Stimulated activated CD8-positive, alpha-beta memory T cell treated with anti-CD3 and anti-CD28 coated beads, Interleukin-15, amount 100 ng/mL, for 1 hour (primary cell): ENCODE measurements around the gene ZNF502.
A peak's percentile ranks its signal among the peaks of the same experiment; 100 is the strongest.
"Not testable (repeated sequence)": the region's sequence is repeated elsewhere in the genome, so short reads cannot be mapped to it uniquely, and the experiment has no call there.

ENCODE experiments used
- DNase-seq: peaks from one replicate; pipeline ENCODE4 v3.0.0-alpha.2; 2020; ENCODE audit warnings: low read depth

Gene ZNF502

DNA sequence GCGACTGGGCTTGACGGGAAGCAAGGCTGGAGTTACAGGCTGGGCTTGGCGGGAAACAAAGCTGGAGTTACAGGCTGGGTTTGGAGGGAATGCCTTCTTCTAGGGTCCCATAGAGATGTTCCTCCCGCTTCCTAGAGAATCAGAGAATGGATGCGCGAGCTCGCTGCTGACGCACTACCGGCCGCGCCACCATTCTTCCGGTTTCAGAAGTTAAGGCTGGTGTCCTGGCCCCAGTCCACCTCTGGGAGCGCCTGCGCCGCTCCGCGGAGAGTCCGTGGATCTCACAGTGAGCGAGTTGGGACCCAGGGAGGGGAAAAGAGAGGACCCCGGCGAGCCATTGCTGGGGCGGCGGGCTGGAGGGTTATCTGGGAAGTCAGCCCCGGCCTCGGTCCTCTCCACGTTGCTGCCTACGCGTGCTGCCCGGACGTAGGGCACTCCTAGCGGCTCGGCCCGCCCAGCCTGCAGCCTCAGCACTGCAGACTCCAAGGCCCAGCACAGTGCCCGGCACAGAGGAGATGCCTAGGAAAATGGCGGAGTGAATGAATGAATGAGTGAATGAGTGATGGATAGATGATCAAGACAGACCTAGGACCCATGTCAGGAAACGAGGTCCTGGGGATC is at the start of gene ZNF502:
Gene ZNF502 (plus strand): TSS at position 206 of the 621 bp plus-strand sequence. CDS start 7,602 bp downstream, outside the sequence.
- DNase-seq = peak; percentile 24

DNA sequence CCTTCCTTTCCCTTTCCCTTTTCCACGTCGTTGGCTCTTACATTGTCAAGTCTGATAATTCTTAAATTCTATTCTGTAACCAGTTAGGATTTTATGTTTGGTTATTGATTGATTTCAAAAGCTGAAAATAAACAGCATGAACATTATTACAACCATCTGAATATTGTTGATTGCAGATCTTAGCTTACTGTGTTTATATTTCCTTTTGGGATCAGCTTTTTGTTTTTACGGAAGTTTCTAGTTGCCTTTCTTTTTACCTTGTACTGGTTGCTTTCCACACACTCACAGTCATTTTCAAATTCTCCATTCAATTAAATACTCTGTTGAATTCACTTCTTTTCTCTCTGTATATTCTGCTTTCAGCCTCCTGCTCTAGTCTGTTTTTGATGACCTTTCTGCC is 47.3 kb upstream of the ZNF502 start:
- DNase-seq = no peak

- DNase-seq = no peak
These were observed 46.1 kb upstream of the ZNF502 start for GRCh38 chr3:44666346-44666745.

GRCh38 chr3:44669760-44670159 is 42.7 kb upstream of the ZNF502 start:
- DNase-seq = no peak

- not testable (repeated sequence) for DNase-seq
These were observed 39.0 kb upstream of the ZNF502 start for GRCh38 chr3:44673466-44673865.

GRCh38 chr3:44674211-44674610 is 38.2 kb upstream of the ZNF502 start:
- no peak for DNase-seq

DNA sequence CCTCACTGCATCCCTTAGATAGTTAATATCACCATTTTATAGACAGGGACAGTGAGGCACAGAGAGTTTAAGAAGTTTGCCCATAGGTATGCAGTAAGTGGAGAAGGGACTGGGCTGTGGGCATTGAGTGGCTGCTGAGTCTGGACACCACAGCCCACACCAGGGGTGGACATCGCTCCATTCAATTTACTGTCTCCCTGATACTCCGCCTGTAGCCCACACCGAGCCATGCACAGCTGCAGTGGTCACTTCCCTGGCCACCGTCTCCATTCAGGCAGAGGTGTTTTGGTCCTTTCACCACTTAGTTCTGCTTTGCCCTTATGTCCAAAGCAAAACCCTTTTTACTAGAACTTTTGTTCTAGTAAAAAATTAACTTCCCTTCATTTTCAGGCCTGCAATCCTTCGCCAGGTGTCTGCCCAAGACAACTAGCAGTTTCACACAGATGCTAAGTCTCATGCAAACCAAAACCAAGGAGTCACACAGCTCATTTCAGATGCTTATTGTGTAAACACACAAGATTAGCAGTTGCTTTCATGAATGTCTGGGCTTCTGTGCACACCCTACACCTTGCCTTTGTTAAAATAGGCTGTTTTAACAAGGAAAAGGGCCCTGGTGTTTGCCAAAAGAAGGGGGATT is 33.9 kb upstream of the ZNF502 start:
- no peak for DNase-seq

GRCh38 chr3:44680921-44681455 is 31.5 kb upstream of the ZNF502 start:
- DNase-seq = no peak

DNA sequence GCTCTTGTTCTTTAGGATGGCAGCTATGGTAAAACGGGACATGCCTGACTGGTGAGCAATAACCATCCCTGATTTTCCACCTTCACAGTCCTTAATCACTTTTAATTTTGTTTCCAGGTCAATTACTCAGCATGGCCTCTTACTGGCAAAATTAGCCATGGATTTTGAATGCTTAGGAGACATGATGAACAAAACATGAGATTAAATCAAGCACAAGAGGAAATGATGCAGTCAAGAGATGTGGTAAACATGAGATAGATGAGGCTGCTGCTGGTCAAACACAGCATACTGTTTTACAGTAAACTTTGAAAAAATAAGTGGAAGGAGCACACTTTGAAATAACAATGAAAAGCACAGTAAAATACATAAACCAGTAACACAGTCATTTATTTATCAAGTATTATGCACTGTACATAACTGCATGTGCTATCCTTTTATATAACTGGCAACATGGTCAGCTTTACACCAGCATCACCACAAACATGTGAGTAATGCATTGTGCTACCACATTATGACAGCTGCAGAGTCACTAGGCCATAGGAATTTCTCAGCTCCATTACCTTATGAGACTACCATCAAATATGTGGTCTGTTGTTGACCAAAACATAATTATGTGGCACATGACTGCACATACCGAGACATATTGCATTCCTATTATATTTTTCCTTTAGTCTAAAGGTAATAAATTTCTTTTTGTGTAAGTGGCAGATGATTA is 30.1 kb upstream of the ZNF502 start:
- DNase-seq = no peak

DNA sequence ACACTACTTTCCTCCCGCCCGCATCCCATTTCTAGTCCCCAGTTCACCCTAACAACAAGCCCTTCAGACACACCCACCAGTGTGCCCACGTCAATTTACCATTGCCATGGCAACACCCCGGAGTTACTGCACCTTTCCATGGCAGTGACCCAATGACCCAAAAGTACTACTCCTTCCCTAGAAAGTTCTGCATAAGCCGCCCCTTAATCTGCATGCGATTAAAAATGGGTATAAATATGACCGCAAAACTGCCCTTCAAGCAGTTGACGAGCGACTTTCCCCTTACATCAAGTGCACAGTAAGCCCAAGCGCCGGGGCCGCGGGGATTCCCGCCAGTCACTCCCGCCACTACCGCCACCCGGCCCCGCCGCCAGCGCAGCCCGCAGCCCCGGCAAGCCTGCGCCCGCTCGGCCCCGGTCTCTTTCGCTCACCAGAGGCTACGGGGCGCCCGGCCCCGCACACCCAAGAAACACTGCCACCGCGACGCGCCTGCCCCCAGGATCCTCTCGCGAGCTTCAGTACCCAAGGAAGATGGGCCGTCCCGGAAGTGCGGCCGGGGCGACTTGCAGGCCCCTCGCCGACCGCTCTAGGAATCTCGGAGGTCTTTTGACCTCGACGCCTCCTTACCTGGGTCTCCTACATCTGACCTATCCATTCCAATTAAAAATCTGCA is 27.2 kb upstream of the ZNF502 start:
- DNase-seq = peak; percentile 22

DNA sequence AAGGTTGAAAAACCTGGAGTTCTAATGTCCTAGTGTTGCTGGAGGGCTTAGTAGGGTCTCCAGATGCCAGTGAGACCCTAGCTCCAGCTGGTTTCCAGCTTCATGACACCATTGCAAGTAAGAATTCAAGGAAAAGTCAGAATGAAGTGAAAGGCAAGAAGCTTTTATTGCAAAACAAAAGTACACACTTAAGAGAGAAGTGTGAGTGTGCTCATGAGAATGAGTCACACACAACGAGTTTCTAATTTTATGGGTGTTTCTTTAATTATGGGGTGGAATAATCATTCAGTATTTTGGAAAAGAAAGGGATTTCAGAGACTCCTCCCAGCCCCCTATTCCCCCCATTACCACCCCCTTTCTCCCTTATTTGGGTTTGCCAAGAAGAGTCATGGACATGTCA is 24.6 kb upstream of the ZNF502 start:
- DNase-seq = no peak

DNA sequence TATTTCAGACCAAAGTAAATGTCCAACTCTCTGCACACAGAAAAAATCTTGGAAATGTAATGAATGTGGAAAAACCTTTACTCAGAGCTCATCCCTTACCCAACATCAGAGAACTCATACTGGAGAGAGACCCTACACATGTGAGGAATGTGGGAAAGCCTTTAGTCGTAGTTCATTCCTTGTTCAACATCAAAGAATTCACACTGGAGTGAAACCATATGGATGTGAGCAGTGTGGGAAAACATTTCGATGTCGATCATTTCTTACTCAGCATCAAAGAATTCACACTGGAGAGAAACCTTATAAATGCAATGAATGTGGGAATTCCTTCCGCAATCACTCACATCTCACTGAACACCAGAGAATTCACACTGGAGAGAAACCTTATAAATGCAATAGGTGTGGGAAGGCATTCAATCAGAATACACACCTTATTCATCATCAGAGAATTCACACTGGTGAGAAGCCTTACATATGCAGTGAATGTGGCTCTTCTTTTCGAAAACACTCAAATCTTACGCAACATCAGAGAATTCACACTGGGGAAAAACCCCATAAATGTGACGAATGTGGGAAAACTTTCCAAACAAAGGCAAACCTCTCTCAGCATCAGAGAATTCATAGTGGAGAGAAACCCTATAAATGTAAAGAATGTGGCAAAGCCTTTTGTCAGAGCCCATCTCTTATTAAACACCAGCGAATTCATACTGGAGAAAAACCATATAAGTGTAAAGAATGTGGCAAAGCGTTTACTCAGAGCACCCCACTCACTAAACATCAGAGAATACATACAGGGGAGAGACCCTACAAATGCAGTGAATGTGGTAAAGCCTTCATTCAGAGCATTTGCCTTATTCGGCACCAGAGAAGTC is 9.0 kb downstream of the ZNF502 start:
- no peak for DNase-seq

DNA sequence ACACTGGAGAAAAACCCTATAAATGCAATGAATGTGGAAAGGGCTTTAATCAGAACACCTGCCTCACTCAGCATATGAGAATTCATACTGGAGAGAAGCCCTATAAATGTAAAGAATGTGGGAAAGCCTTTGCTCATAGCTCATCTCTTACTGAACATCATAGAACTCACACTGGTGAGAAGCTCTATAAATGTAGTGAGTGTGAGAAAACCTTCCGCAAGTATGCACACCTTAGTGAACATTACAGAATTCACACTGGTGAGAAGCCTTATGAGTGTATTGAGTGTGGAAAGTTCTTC is 9.6 kb downstream of the ZNF502 start:
- no peak for DNase-seq

DNA sequence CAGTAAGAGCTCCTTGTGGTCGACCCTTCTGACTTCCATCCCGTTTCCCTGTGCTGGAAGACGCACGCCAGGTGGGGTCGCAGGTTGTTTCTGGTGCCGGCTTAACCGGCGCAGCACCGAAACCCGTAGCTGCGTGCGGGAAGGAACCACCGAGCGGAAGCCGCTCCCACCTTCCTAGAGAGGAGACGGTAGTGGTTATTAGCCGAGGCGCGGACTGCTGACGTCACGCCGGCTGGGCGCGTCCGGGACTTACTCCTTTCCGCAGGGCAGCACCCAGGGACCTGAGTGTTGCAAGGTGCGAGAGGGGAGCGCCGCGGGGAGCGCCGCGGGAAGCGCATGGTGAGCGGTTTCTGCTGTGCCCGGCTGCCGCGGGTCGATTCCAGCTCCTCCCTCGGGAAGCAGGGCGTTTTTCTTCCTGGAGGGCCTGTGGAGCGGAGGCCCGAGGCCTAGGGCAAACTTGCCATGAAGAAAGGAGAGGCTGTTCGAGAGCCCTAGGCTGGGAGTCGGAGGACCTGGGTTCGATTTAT is 17.0 kb downstream of the ZNF502 start, which contains the start of gene ZNF501:
Gene ZNF501 (plus strand): TSS at position 252 of the 527 bp plus-strand sequence. CDS start 4,787 bp downstream, outside the sequence.
- DNase-seq = peak; percentile 70

DNA sequence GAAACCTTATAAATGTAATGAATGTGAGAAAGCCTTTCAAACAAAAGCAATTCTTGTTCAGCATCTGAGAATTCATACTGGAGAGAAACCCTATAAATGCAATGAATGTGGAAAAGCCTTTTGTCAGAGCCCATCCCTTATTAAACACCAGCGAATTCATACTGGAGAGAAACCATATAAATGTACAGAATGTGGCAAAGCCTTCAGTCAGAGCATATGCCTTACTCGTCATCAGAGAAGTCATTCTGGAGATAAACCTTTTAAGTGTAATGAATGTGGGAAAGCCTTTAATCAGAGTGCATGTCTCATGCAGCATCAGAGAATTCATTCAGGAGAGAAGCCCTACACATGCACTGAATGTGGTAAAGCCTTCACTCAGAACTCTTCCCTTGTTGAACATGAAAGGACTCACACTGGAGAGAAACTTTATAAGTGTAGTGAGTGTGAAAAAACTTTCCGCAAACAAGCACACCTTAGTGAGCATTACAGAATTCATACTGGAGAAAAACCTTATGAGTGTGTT is 22.2 kb downstream of the ZNF502 start:
- DNase-seq = no peak

DNA sequence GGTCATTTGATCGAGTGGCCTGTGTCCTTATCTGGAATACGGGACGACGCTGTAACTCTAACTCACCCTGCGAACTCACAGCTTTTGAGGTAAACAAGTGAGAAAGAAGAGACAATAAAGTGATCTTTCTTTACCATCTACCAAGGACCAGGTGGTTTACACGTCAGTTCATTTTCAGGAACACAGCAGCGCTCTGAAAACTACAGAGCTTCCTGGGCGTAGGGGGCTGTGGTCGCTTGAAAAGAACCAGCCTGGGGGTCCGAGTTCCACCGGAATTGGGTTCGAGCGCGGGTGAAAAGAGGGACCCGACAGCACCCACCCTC is 48.6 kb downstream of the ZNF502 start:
- DNase-seq = no peak

DNA sequence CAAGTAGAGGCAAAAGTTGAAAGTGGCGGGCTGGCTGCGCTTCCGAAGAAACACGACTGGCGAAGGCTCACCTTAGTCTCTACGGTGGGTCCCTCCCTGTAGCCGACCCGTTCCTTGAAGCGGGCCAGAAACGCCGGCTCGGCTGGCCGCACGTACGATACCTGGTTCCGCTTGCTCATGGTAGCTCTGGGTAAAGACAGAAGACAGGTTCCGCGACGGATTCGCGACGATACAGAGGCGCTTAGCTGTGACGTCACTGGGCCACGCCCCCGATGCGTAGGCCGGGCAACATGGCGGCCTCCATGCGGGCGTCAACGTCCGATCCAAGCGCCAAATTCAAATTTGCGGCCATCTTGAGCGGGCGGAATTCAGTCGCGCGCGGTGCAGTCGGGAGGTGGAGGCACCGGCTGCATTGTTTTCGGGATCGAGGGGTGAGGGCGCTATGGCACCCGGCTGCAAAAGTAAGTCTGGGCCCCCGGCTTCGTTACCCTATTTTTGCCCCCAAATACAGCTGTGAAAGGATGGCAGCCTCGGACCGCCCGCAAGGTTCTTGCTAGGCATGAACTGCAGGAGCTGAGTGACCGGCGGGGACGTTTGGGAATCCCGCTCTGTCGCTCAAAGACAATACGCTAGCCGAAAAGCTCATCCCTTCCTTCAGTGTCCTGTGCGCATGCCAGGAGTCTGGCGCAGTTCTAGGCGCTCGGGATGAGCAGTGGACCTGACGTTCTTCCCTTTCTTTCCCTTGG is 49.1 kb downstream of the ZNF502 start, which contains the start of the genes KIAA1143 and KIF15:
Gene KIAA1143 (minus strand): TSS at position 196 of the 746 bp plus-strand sequence. CDS start 17 bp downstream, at position 179.
Gene KIF15 (plus strand): TSS at position 371 of the 746 bp plus-strand sequence. CDS start 72 bp downstream, at position 443.
- DNase-seq = peak; percentile 99

DNA sequence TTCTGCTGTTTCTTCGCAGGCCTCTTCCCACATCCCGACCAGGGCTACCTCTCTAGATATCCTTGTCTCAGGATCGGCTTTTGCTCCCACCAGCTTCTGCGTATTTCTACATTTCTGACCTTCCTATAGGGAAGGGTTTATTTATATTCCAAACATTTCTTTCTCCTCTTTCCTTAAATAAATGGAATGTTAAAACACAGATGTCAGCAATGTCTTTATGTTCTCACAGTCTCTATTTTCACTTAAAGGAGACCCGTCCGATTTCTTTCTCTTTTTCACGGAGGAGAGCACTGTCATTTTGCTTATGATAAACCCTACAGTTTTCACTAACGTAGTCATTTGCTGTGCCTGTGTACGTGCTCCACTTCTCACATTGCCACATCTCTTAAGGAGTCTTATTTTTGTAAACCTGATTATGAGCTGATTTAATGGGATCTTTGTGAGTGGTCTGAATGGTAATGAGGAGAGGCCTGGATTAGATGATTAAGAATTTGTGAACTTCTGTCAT is 49.8 kb downstream of the ZNF502 start:
- DNase-seq = no peak

DNA sequence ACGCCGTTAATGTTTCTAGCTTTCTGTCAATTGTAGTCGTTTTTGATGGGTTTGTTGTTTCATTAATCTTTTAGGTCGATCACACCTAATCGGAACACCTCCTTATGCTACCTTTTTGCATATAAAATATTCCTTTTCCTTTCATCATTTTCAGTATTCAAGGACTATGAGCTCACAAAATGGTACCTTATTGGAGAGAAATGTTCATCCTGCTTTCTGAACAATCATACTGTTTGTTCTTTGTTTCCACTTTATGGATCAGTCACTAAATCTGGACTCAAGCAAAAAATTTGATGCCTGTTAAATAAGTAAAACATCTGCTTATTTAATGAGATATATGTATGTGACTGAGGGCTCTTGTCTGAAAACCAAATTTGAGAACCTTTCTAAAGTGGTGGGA is 50.2 kb downstream of the ZNF502 start:
- no peak for DNase-seq

- no peak for DNase-seq
These were observed 51.8 kb downstream of the ZNF502 start for GRCh38 chr3:44764248-44764647.
